ENCODE results near the gene KIAA0408. TPM values are rescaled to one million over a fixed set of nuclear protein-coding genes. Genes with fewer than 3 reads are reported as not detected.

KIAA0408 gene
- polyA plus RNA-seq, 1 experiment: 0.86 TPM

DNA sequence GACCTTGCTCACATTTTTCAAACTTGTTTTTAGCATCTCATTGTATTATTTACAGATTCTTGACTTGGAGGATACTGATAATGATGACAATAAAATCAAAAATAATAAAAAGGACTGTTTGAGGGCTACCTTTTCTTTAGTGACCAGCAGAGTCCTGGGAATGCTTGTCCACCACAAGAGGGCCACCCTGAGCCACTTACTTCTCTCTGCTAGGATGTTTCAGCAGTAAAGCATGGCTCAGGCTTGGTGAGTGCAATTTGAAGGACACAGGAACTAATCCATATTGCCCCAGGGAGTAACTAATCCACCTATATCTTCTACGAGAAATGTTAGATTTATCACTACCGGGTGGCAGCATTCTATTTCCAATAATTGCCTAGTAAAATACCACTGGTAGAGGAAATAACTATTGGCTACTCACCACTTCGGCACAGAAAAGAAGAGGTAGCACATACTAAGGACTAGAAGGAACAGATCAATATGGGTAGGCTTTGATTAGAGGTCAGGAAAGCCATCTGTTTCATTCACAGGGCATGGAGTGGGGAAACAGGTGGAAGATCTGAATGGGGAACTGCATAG is 5.8 kb upstream of the KIAA0408 start:
- no peak overlapping the region for H3K4me3 ChIP-seq (ENCODE audit: low read depth, low read length)
- ChIA-PET POLR2A (no interaction called here), CTCF (interaction anchor here (0.6 to 6.4 kb wide), 8 partner anchors 46 to 115 kb away, joined by 3 to 56 read pairs (median 3); no protein-coding TSS in a partner anchor)
- H3K27me3 ChIP-seq (ENCODE audit: control insufficient read depth, insufficient read depth, low read length): no peaks in the 10 kb centered on the region
- H3K36me3 ChIP-seq (ENCODE audit: control insufficient read depth, insufficient read depth, low read length): no peaks in the 10 kb centered on the region
- DNase-seq (ENCODE audit: low read depth): no peak
- TF ChIP-seq, protein P1, sequence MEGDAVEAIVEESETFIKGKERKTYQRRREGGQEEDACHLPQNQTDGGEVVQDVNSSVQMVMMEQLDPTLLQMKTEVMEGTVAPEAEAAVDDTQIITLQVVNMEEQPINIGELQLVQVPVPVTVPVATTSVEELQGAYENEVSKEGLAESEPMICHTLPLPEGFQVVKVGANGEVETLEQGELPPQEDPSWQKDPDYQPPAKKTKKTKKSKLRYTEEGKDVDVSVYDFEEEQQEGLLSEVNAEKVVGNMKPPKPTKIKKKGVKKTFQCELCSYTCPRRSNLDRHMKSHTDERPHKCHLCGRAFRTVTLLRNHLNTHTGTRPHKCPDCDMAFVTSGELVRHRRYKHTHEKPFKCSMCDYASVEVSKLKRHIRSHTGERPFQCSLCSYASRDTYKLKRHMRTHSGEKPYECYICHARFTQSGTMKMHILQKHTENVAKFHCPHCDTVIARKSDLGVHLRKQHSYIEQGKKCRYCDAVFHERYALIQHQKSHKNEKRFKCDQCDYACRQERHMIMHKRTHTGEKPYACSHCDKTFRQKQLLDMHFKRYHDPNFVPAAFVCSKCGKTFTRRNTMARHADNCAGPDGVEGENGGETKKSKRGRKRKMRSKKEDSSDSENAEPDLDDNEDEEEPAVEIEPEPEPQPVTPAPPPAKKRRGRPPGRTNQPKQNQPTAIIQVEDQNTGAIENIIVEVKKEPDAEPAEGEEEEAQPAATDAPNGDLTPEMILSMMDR (IDR thresholded peaks at IDR 0.05; ENCODE audit: insufficient read depth, low read depth, low read length): peak; percentile 91

- H3K4me3 ChIP-seq (ENCODE audit: low read depth, low read length): no peak overlapping the region
- H3K27me3 ChIP-seq (ENCODE audit: control insufficient read depth, insufficient read depth, low read length): no peaks in the 10 kb centered on the region
- no peaks in the 10 kb centered on the region for H3K36me3 ChIP-seq (ENCODE audit: control insufficient read depth, insufficient read depth, low read length)
- peak; percentile 42 for DNase-seq (ENCODE audit: low read depth)
- POLR2A ChIA-PET: no interaction called here
- TF ChIP-seq, protein P1 (IDR thresholded peaks at IDR 0.05; ENCODE audit: insufficient read depth, low read depth, low read length): no peak
- CTCF ChIA-PET: interaction anchor here (0.7 to 6.4 kb wide), 11 partner anchors 11 to 166 kb away, joined by 3 to 56 read pairs (median 3); no protein-coding TSS in a partner anchor
Measured at GRCh38 chr6:127464161-127464880, 5.1 kb upstream of the KIAA0408 start.

- no peaks in the 10 kb centered on the region for H3K36me3 ChIP-seq (ENCODE audit: control insufficient read depth, insufficient read depth, low read length)
- H3K4me3 ChIP-seq (ENCODE audit: low read depth, low read length): no peak overlapping the region
- ChIA-PET CTCF (interaction anchor here (0.7 to 6.4 kb wide), 4 partner anchors 53 to 1148 kb away, joined by 3 to 56 read pairs (median 11); no protein-coding TSS in a partner anchor), POLR2A (no interaction called here)
- TF ChIP-seq, protein P1 (IDR thresholded peaks at IDR 0.05; ENCODE audit: insufficient read depth, low read depth, low read length): no peak
- DNase-seq (ENCODE audit: low read depth): no peak
- no peaks in the 10 kb centered on the region for H3K27me3 ChIP-seq (ENCODE audit: control insufficient read depth, insufficient read depth, low read length)
Measured at GRCh38 chr6:127463056-127463455, 3.9 kb upstream of the KIAA0408 start.

GRCh38 chr6:127462376-127462775 is 3.2 kb upstream of the KIAA0408 start:
- no peak for DNase-seq (ENCODE audit: low read depth)

DNA sequence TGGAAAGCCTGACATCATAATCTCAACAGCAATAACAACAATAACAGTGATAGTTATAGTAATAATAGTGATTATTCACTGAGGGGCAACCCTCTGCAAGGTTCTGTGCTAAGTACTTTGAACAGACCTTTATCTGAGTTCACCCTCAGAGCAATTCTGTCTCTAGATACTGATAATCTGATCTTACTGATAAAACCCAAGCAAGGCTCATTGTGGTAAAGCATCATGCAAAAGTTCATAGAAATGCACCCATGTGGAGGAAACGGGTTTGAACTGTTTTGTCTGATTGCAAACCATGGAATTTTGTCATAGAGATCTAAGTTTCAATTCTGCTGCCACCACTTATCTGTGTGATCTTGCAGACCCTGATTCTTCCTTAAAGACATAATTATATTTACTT is 1.3 kb upstream of the KIAA0408 start:
- DNase-seq (ENCODE audit: low read depth): no peak
- TF ChIP-seq, protein P1 (IDR thresholded peaks at IDR 0.05; ENCODE audit: insufficient read depth, low read depth, low read length): no peak
- ChIA-PET CTCF (interaction anchor here (0.8 to 2.2 kb wide), 3 partner anchors 56 to 79 kb away, joined by 3 to 9 read pairs (median 4); no protein-coding TSS in a partner anchor), POLR2A (no interaction called here)
- Histone ChIP-seq H3K27me3 (ENCODE audit: control insufficient read depth, insufficient read depth, low read length) (no peaks in the 10 kb centered on the region), H3K4me3 (ENCODE audit: low read depth, low read length) (no peak overlapping the region), H3K36me3 (ENCODE audit: control insufficient read depth, insufficient read depth, low read length) (no peaks in the 10 kb centered on the region)

More at GRCh38 chr6:127462376-127462775, 3.2 kb upstream of the KIAA0408 start:
- no peaks in the 10 kb centered on the region for H3K27me3 ChIP-seq (ENCODE audit: control insufficient read depth, insufficient read depth, low read length)
- POLR2A ChIA-PET: no interaction called here
- CTCF ChIA-PET: interaction anchor here (1.0 to 6.4 kb wide), 4 partner anchors 54 to 162 kb away, joined by 4 to 56 read pairs (median 11); no protein-coding TSS in a partner anchor
- no peaks in the 10 kb centered on the region for H3K36me3 ChIP-seq (ENCODE audit: control insufficient read depth, insufficient read depth, low read length)
- no peak overlapping the region for H3K4me3 ChIP-seq (ENCODE audit: low read depth, low read length)
- TF ChIP-seq, protein P1 (IDR thresholded peaks at IDR 0.05; ENCODE audit: insufficient read depth, low read depth, low read length): no peak

Measured in BJ (cell line).